Naive thymus-derived CD8-positive, alpha-beta T cell (primary cell): Measurements from ENCODE around the gene SPATS2L. TPM values are rescaled to one million over a fixed set of nuclear protein-coding genes. Genes with fewer than 3 reads are reported as not detected.

Source experiments
- ATAC-seq, 2 donors: fragments of 150-1000 bp; cut with Tn5 transposase in 1 of 2; sonication (Bioruptor Pico), chemical (Tn5 transposase) in 1 of 2; 1 replicate in 1 of 2; 2 replicates in 1 of 2; pipeline ENCODE4 v1.10.0; 2021; ENCODE audit warnings: mild to moderate bottlenecking in 2 of 2, moderate library complexity in 2 of 2
- POLR2A ChIA-PET: fragments of 350-600 bp; sonication (Branson Sonifier 250); formaldehyde crosslinking; loops from one replicate; lab custom pipeline; 2021; ENCODE audit warnings: antibody characterized with exemption; lab: Charles Lee
- DNase-seq, 10 donors: peaks; one replicate each; pipeline versions ENCODE4 v3.0.0 to v3.0.0-alpha.2; 2020 to 2022
- H3K27ac Mint-ChIP-seq, 10 donors: one replicate each; pipeline ENCODE4 v1.8.0; 2020 to 2022; ENCODE audit warnings: mild to moderate bottlenecking in 10 of 10, mixed read lengths in 10 of 10, moderate library complexity in 4 of 10, inconsistent platforms in 1 of 10
- H3K27me3 Mint-ChIP-seq, 5 donors: one replicate each; pipeline ENCODE4 v1.8.0; 2021 to 2022; ENCODE audit warnings: mixed read lengths in 5 of 5
- H3K36me3 Mint-ChIP-seq, 3 donors: one replicate each; pipeline ENCODE4 v1.8.0; 2020 to 2022; ENCODE audit warnings: mixed read lengths in 3 of 3, mild to moderate bottlenecking in 2 of 3, inconsistent platforms in 1 of 3
- H3K4me1 Mint-ChIP-seq, 4 donors: one replicate each; pipeline ENCODE4 v1.8.0; 2021 to 2022; ENCODE audit warnings: mixed read lengths in 4 of 4
- H3K4me3 Mint-ChIP-seq, 10 donors: one replicate each; pipeline ENCODE4 v1.8.0; 2020 to 2022; ENCODE audit warnings: mild to moderate bottlenecking in 10 of 10, mixed read lengths in 10 of 10, moderate library complexity in 6 of 10, inconsistent platforms in 1 of 10
- H3K9me3 Mint-ChIP-seq, 9 donors: one replicate each; pipeline ENCODE4 v1.8.0; 2020 to 2022; ENCODE audit warnings: mixed read lengths in 9 of 9, mild to moderate bottlenecking in 3 of 9, inconsistent platforms in 1 of 9, moderate library complexity in 1 of 9
- polyA plus RNA-seq, 3 donors: library from polyadenylated mRNA; unstranded; fragments of 300-500 nt; fragmentation: Illumina TruSeq; gene quantifications; one replicate each; pipeline ENCODE4 v1.2.3, GENCODE V29; 2021
- total RNA-seq, 8 experiments: library from RNA in 2 of 8; stranded (reverse) in 2 of 8; gene quantifications; one replicate each; pipeline ENCODE4 v1.2.3 and lab custom pipeline; 2021 to 2026

The SPATS2L gene
- total and polyA plus RNA-seq, 5 experiments from 2014 or later, result 0.97 to 2.6 (median 1.4) TPM

- Mint-ChIP-seq H3K27me3 (peaks cover 0 to 6% (median 0%) of the 10 kb centered on the region in 5 donors), H3K27ac (no peak overlapping the region), H3K4me1 (no peaks in the 10 kb centered on the region), H3K4me3 (no peak overlapping the region), H3K36me3 (no peaks in the 10 kb centered on the region), H3K9me3 (peaks cover 0 to 2% (median 0%) of the 10 kb centered on the region in 9 donors)
- ATAC-seq, result no peak
- DNase-seq, result no peak
- POLR2A ChIA-PET, result no interaction called here
Observed at GRCh38 chr2:200349868-200350267, 43.4 kb downstream of the SPATS2L start.

GRCh38 chr2:200350850-200351285 lies 44.4 kb downstream of the SPATS2L start:
- no peaks in the 10 kb centered on the region for H3K4me1 Mint-ChIP-seq
- no peak overlapping the region for H3K4me3 Mint-ChIP-seq
- POLR2A ChIA-PET, result no interaction called here
- ATAC-seq, result no peak
- H3K27ac Mint-ChIP-seq, result no peak overlapping the region
- H3K27me3 Mint-ChIP-seq, result peaks cover 0 to 6% (median 0%) of the 10 kb centered on the region in 5 donors
- DNase-seq, result no peak
- H3K36me3 Mint-ChIP-seq, result no peaks in the 10 kb centered on the region
- no peaks in the 10 kb centered on the region for H3K9me3 Mint-ChIP-seq

GRCh38 chr2:200351815-200352214 lies 45.3 kb downstream of the SPATS2L start:
- no peaks in the 10 kb centered on the region for H3K36me3 Mint-ChIP-seq
- H3K4me1 Mint-ChIP-seq, result no peaks in the 10 kb centered on the region
- no peaks in the 10 kb centered on the region for H3K9me3 Mint-ChIP-seq
- no peak overlapping the region for H3K27ac Mint-ChIP-seq
- ATAC-seq (no peak), DNase-seq (no peak)
- H3K27me3 Mint-ChIP-seq, result peaks cover 0 to 6% (median 0%) of the 10 kb centered on the region in 5 donors
- no peak overlapping the region for H3K4me3 Mint-ChIP-seq
- POLR2A ChIA-PET, result no interaction called here

GRCh38 chr2:200352636-200353035 lies 46.1 kb downstream of the SPATS2L start:
- DNase-seq, result no peak
- Mint-ChIP-seq H3K36me3 (no peaks in the 10 kb centered on the region), H3K9me3 (no peaks in the 10 kb centered on the region), H3K4me1 (no peaks in the 10 kb centered on the region), H3K27me3 (peaks cover 0 to 6% (median 0%) of the 10 kb centered on the region in 5 donors), H3K27ac (no peak overlapping the region), H3K4me3 (no peak overlapping the region)
- POLR2A ChIA-PET, result no interaction called here
- no peak for ATAC-seq

- DNase-seq (no peak), ATAC-seq (no peak)
- H3K27ac Mint-ChIP-seq, result no peak overlapping the region
- peaks cover 0 to 6% (median 0%) of the 10 kb centered on the region in 5 donors for H3K27me3 Mint-ChIP-seq
- no peaks in the 10 kb centered on the region for H3K36me3 Mint-ChIP-seq
- no peaks in the 10 kb centered on the region for H3K4me1 Mint-ChIP-seq
- H3K9me3 Mint-ChIP-seq, result no peaks in the 10 kb centered on the region
- POLR2A ChIA-PET, result no interaction called here
- H3K4me3 Mint-ChIP-seq, result no peak overlapping the region
Observed at GRCh38 chr2:200353120-200353519, 46.6 kb downstream of the SPATS2L start.

GRCh38 chr2:200353874-200354273 lies 47.4 kb downstream of the SPATS2L start:
- H3K36me3 Mint-ChIP-seq, result no peaks in the 10 kb centered on the region
- ATAC-seq (no peak), DNase-seq (no peak)
- H3K4me1 Mint-ChIP-seq, result no peaks in the 10 kb centered on the region
- H3K27ac Mint-ChIP-seq, result no peak overlapping the region
- H3K9me3 Mint-ChIP-seq, result no peaks in the 10 kb centered on the region
- POLR2A ChIA-PET, result no interaction called here
- H3K27me3 Mint-ChIP-seq, result peaks cover 0 to 6% (median 0%) of the 10 kb centered on the region in 5 donors
- no peak overlapping the region for H3K4me3 Mint-ChIP-seq

GRCh38 chr2:200354833-200355751 lies 48.6 kb downstream of the SPATS2L start:
- Mint-ChIP-seq H3K4me1 (no peaks in the 10 kb centered on the region), H3K9me3 (no peaks in the 10 kb centered on the region), H3K27ac (no peak overlapping the region), H3K27me3 (peaks cover 0 to 11% (median 0%) of the 10 kb centered on the region in 5 donors), H3K36me3 (no peaks in the 10 kb centered on the region), H3K4me3 (no peak overlapping the region)
- ATAC-seq (no peak), DNase-seq (no peak)
- POLR2A ChIA-PET, result no interaction called here

GRCh38 chr2:200356321-200356720 lies 49.8 kb downstream of the SPATS2L start:
- H3K9me3 Mint-ChIP-seq, result no peaks in the 10 kb centered on the region
- ATAC-seq (no peak), DNase-seq (no peak)
- no peaks in the 10 kb centered on the region for H3K4me1 Mint-ChIP-seq
- no peak overlapping the region for H3K4me3 Mint-ChIP-seq
- POLR2A ChIA-PET, result no interaction called here
- peaks cover 0 to 14% (median 0%) of the 10 kb centered on the region in 5 donors for H3K27me3 Mint-ChIP-seq
- H3K36me3 Mint-ChIP-seq, result no peaks in the 10 kb centered on the region
- H3K27ac Mint-ChIP-seq, result no peak overlapping the region

GRCh38 chr2:200356857-200357384 lies 50.4 kb downstream of the SPATS2L start:
- ATAC-seq (no peak), DNase-seq (no peak)
- Mint-ChIP-seq H3K27me3 (peaks cover 0 to 12% (median 0%) of the 10 kb centered on the region in 5 donors), H3K27ac (no peak overlapping the region), H3K4me1 (no peaks in the 10 kb centered on the region), H3K4me3 (no peak overlapping the region), H3K36me3 (no peaks in the 10 kb centered on the region), H3K9me3 (no peaks in the 10 kb centered on the region)
- POLR2A ChIA-PET, result no interaction called here

GRCh38 chr2:200357845-200358244 lies 51.4 kb downstream of the SPATS2L start:
- H3K27ac Mint-ChIP-seq, result no peak overlapping the region
- no peak for DNase-seq
- H3K4me3 Mint-ChIP-seq, result no peak overlapping the region
- H3K4me1 Mint-ChIP-seq, result no peaks in the 10 kb centered on the region
- peaks cover 0 to 8% (median 0%) of the 10 kb centered on the region in 5 donors for H3K27me3 Mint-ChIP-seq
- ATAC-seq, result no peak
- POLR2A ChIA-PET, result no interaction called here
- no peaks in the 10 kb centered on the region for H3K9me3 Mint-ChIP-seq
- no peaks in the 10 kb centered on the region for H3K36me3 Mint-ChIP-seq

- POLR2A ChIA-PET, result no interaction called here
- H3K4me1 Mint-ChIP-seq, result no peaks in the 10 kb centered on the region
- no peaks in the 10 kb centered on the region for H3K36me3 Mint-ChIP-seq
- peaks cover 0 to 3% (median 0%) of the 10 kb centered on the region in 9 donors for H3K9me3 Mint-ChIP-seq
- H3K27ac Mint-ChIP-seq, result no peak overlapping the region
- H3K4me3 Mint-ChIP-seq, result no peak overlapping the region
- peaks cover 0 to 13% (median 0%) of the 10 kb centered on the region in 5 donors for H3K27me3 Mint-ChIP-seq
- DNase-seq (no peak), ATAC-seq (no peak)
Observed at GRCh38 chr2:200359552-200359951, 53.1 kb downstream of the SPATS2L start.

- POLR2A ChIA-PET, result no interaction called here
- Mint-ChIP-seq H3K9me3 (peaks cover 0 to 3% (median 0%) of the 10 kb centered on the region in 9 donors), H3K27ac (no peak overlapping the region), H3K36me3 (no peaks in the 10 kb centered on the region), H3K4me1 (no peaks in the 10 kb centered on the region), H3K4me3 (no peak overlapping the region), H3K27me3 (peaks cover 0 to 13% (median 2%) of the 10 kb centered on the region in 5 donors)
- no peak for DNase-seq
- ATAC-seq, result no peak
Observed at GRCh38 chr2:200360364-200360763, 53.9 kb downstream of the SPATS2L start.

- H3K27ac Mint-ChIP-seq, result no peak overlapping the region
- POLR2A ChIA-PET, result no interaction called here
- peaks cover 0 to 3% (median 0%) of the 10 kb centered on the region in 9 donors for H3K9me3 Mint-ChIP-seq
- H3K4me1 Mint-ChIP-seq, result no peaks in the 10 kb centered on the region
- H3K27me3 Mint-ChIP-seq, result peaks cover 0 to 20% (median 2%) of the 10 kb centered on the region in 5 donors
- H3K4me3 Mint-ChIP-seq, result no peak overlapping the region
- H3K36me3 Mint-ChIP-seq, result no peaks in the 10 kb centered on the region
- no peak for ATAC-seq
- DNase-seq, result no peak
Observed at GRCh38 chr2:200362202-200362917, 55.9 kb downstream of the SPATS2L start.
